Muscle layer of duodenum (tissue), 2 donors: ENCODE data around the gene JKAMP.

Experiments
- H3K27ac ChIP-seq: one replicate; pipeline ENCODE4 v1.7.0; 2013; ENCODE audit warnings: mild to moderate bottlenecking, low read length
- H3K27me3 ChIP-seq: one replicate; pipeline ENCODE4 v1.7.0; 2013; ENCODE audit warnings: low read depth, mild to moderate bottlenecking, control low read depth, low read length
- H3K36me3 ChIP-seq, 2 donors: one replicate each; pipeline ENCODE4 v1.7.0; 2013; ENCODE audit warnings: low read length in 2 of 2, control low read depth in 1 of 2, mild to moderate bottlenecking in 1 of 2; ENCODE audit not compliant: insufficient read depth in 2 of 2, control insufficient read depth in 1 of 2
- H3K4me1 ChIP-seq, 2 donors: one replicate each; pipeline ENCODE4 v1.7.0; 2013; ENCODE audit warnings: low read length in 2 of 2, mild to moderate bottlenecking in 2 of 2, control low read depth in 1 of 2, moderate library complexity in 1 of 2; ENCODE audit not compliant: insufficient read depth in 2 of 2, control insufficient read depth in 1 of 2
- H3K4me3 ChIP-seq, 2 donors: one replicate each; pipeline ENCODE4 v1.7.0; 2013; ENCODE audit warnings: low read length in 2 of 2, low read depth in 1 of 2, mild to moderate bottlenecking in 1 of 2
- H3K9me3 ChIP-seq, 2 donors: one replicate each; pipeline ENCODE4 v1.7.0; 2013; ENCODE audit warnings: low read length in 2 of 2, control low read depth in 1 of 2, mild to moderate bottlenecking in 1 of 2; ENCODE audit not compliant: control insufficient read depth in 1 of 2
- donor health status: healthy.

The JKAMP gene

GRCh38 chr14:59510001-59510400 is 25.7 kb downstream of the JKAMP start:
- Histone ChIP-seq H3K27ac (no peak overlapping the region), H3K4me1 (no peaks in the 10 kb centered on the region), H3K9me3 (no peaks in the 10 kb centered on the region), H3K4me3 (no peak overlapping the region), H3K27me3 (no peaks in the 10 kb centered on the region), H3K36me3 (peaks cover 0 to 4% of the 10 kb centered on the region in 2 donors)

GRCh38 chr14:59510966-59511365 is 26.6 kb downstream of the JKAMP start:
- Histone ChIP-seq H3K27ac (no peak overlapping the region), H3K36me3 (no peaks in the 10 kb centered on the region), H3K4me3 (no peak overlapping the region), H3K27me3 (no peaks in the 10 kb centered on the region), H3K4me1 (no peaks in the 10 kb centered on the region), H3K9me3 (no peaks in the 10 kb centered on the region)

GRCh38 chr14:59511916-59512575 is 27.7 kb downstream of the JKAMP start:
- Histone ChIP-seq H3K9me3 (no peaks in the 10 kb centered on the region), H3K36me3 (no peaks in the 10 kb centered on the region), H3K4me1 (no peaks in the 10 kb centered on the region), H3K4me3 (no peak overlapping the region), H3K27ac (no peak overlapping the region), H3K27me3 (no peaks in the 10 kb centered on the region)

GRCh38 chr14:59520224-59520623 is 35.9 kb downstream of the JKAMP start:
- H3K4me3 ChIP-seq = no peak overlapping the region
- no peaks in the 10 kb centered on the region for H3K4me1 ChIP-seq
- no peaks in the 10 kb centered on the region for H3K36me3 ChIP-seq
- H3K27ac ChIP-seq = no peak overlapping the region
- H3K9me3 ChIP-seq = no peaks in the 10 kb centered on the region
- no peaks in the 10 kb centered on the region for H3K27me3 ChIP-seq

- Histone ChIP-seq H3K4me3 (no peak overlapping the region), H3K36me3 (no peaks in the 10 kb centered on the region), H3K4me1 (no peaks in the 10 kb centered on the region), H3K27ac (no peak overlapping the region), H3K27me3 (no peaks in the 10 kb centered on the region), H3K9me3 (peaks cover 0 to 3% of the 10 kb centered on the region in 2 donors)
These were observed 44.9 kb downstream of the JKAMP start for GRCh38 chr14:59529189-59529588.

- no peak overlapping the region for H3K4me3 ChIP-seq
- H3K27me3 ChIP-seq = no peaks in the 10 kb centered on the region
- no peak overlapping the region for H3K27ac ChIP-seq
- peaks cover 0 to 3% of the 10 kb centered on the region in 2 donors for H3K9me3 ChIP-seq
- no peaks in the 10 kb centered on the region for H3K4me1 ChIP-seq
- no peaks in the 10 kb centered on the region for H3K36me3 ChIP-seq
These were observed 46.0 kb downstream of the JKAMP start for GRCh38 chr14:59530349-59530748.

- Histone ChIP-seq H3K4me3 (no peak overlapping the region), H3K9me3 (peaks cover 0 to 3% of the 10 kb centered on the region in 2 donors), H3K27ac (no peak overlapping the region), H3K27me3 (no peaks in the 10 kb centered on the region), H3K4me1 (no peaks in the 10 kb centered on the region), H3K36me3 (no peaks in the 10 kb centered on the region)
These were observed 48.1 kb downstream of the JKAMP start for GRCh38 chr14:59532419-59532818.

- no peak overlapping the region for H3K27ac ChIP-seq
- H3K36me3 ChIP-seq = no peaks in the 10 kb centered on the region
- H3K9me3 ChIP-seq = no peaks in the 10 kb centered on the region
- no peaks in the 10 kb centered on the region for H3K27me3 ChIP-seq
- no peaks in the 10 kb centered on the region for H3K4me1 ChIP-seq
- no peak overlapping the region for H3K4me3 ChIP-seq
These were observed 50.2 kb downstream of the JKAMP start for GRCh38 chr14:59534361-59534987.

- Histone ChIP-seq H3K36me3 (no peaks in the 10 kb centered on the region), H3K4me3 (no peak overlapping the region), H3K9me3 (no peaks in the 10 kb centered on the region), H3K27ac (no peak overlapping the region), H3K27me3 (no peaks in the 10 kb centered on the region), H3K4me1 (no peaks in the 10 kb centered on the region)
These were observed 53.2 kb downstream of the JKAMP start for GRCh38 chr14:59537476-59537875.

- no peaks in the 10 kb centered on the region for H3K36me3 ChIP-seq
- H3K27ac ChIP-seq = no peak overlapping the region
- no peak overlapping the region for H3K4me3 ChIP-seq
- no peaks in the 10 kb centered on the region for H3K9me3 ChIP-seq
- no peaks in the 10 kb centered on the region for H3K27me3 ChIP-seq
- no peaks in the 10 kb centered on the region for H3K4me1 ChIP-seq
These were observed 54.6 kb downstream of the JKAMP start for GRCh38 chr14:59538936-59539335.

- Histone ChIP-seq H3K4me3 (no peak overlapping the region), H3K27me3 (no peaks in the 10 kb centered on the region), H3K36me3 (no peaks in the 10 kb centered on the region), H3K27ac (no peak overlapping the region), H3K4me1 (no peaks in the 10 kb centered on the region), H3K9me3 (no peaks in the 10 kb centered on the region)
These were observed 56.5 kb downstream of the JKAMP start for GRCh38 chr14:59540852-59541251.

- Histone ChIP-seq H3K27ac (no peak overlapping the region), H3K4me3 (no peak overlapping the region), H3K9me3 (no peaks in the 10 kb centered on the region)
These were observed 57.4 kb downstream of the JKAMP start for GRCh38 chr14:59541731-59542130.

More at GRCh38 chr14:59541731-59542130, 57.4 kb downstream of the JKAMP start:
- no peaks in the 10 kb centered on the region for H3K4me1 ChIP-seq
- H3K36me3 ChIP-seq = no peaks in the 10 kb centered on the region
- H3K27me3 ChIP-seq = no peaks in the 10 kb centered on the region
